Smooth muscle cell (in vitro differentiated cells): ENCODE results near the gene LRP4. TPM values are rescaled to one million over a fixed set of nuclear protein-coding genes. Genes with fewer than 3 reads are reported as not detected.

Source experiments
- DNase-seq: peaks from one replicate; lab custom pipeline; 2025; ENCODE audit not compliant: unreplicated experiment; lab: John Stamatoyannopoulos, UW
- H2AFZ ChIP-seq: fragments of 200-600 bp; sonication (generic); 2 replicates; pipeline ENCODE4 v1.6.0; 2016; ENCODE audit warnings: antibody characterized with exemption, low read depth, mild to moderate bottlenecking
- H3F3A ChIP-seq: fragments of 200-600 bp; sonication (generic); 2 replicates; pipeline ENCODE4 v1.6.0; 2017; ENCODE audit warnings: antibody characterized with exemption, low read depth
- H3K27ac ChIP-seq: fragments of 200-600 bp; sonication (generic); 2 replicates; pipeline ENCODE4 v1.5.1; 2016; ENCODE audit warnings: low read depth, mild to moderate bottlenecking
- H3K27me3 ChIP-seq: fragments of 200-600 bp; sonication (generic); 2 replicates; pipeline ENCODE4 v1.6.1; 2016; ENCODE audit warnings: low read depth, mild to moderate bottlenecking
- H3K36me3 ChIP-seq: fragments of 200-600 bp; sonication (generic); 2 replicates; pipeline ENCODE4 v1.5.1; 2016; ENCODE audit warnings: low read depth
- H3K4me1 ChIP-seq: fragments of 200-600 bp; sonication (generic); 2 replicates; pipeline ENCODE4 v1.5.1; 2016; ENCODE audit warnings: low read depth
- H3K4me2 ChIP-seq: fragments of 200-600 bp; sonication (generic); 2 replicates; pipeline ENCODE4 v1.6.0; 2016; ENCODE audit warnings: mild to moderate bottlenecking
- H3K4me3 ChIP-seq: fragments of 200-600 bp; sonication (generic); 2 replicates; pipeline ENCODE4 v1.5.1; 2016; ENCODE audit warnings: mild to moderate bottlenecking
- H3K79me2 ChIP-seq: fragments of 200-600 bp; sonication (generic); 2 replicates; pipeline ENCODE4 v1.6.0; 2016; ENCODE audit warnings: low read depth, mild to moderate bottlenecking
- H3K9ac ChIP-seq: fragments of 200-600 bp; sonication (generic); 2 replicates; pipeline ENCODE4 v1.6.0; 2016; ENCODE audit warnings: low read depth
- H3K9me3 ChIP-seq: fragments of 200-600 bp; sonication (generic); replicated peaks from 2 replicates; pipeline ENCODE4 v1.5.1; 2016; ENCODE audit warnings: low read depth
- H4K20me1 ChIP-seq: fragments of 200-600 bp; sonication (generic); 2 replicates; pipeline ENCODE4 v1.6.0; 2016; ENCODE audit warnings: low read depth
- WGBS: methylation state at CpG from one replicate; pipeline ENCODE4 v1.1.7; 2016; ENCODE audit warnings: low lambda C conversion rate; 5-methylcytosine and 5-hydroxymethylcytosine counted together
- polyA plus RNA-seq: library from polyadenylated mRNA; unstranded; fragments of >200 nt; fragmentation: Nextera tagmentation; extraction: Ambion mirVana; gene quantifications from 2 replicates; pipeline ENCODE4 v1.2.1, GENCODE V29; 2016
- total RNA-seq: library from RNA; depleted of rRNA; stranded (reverse); fragments of >200 nt; gene quantifications from 2 replicates; pipeline ENCODE4 v1.2.3, GENCODE V29; 2014
- TF ChIP-seq, protein P1 (sequence below): fragments of 200-600 bp; sonication (generic); IDR thresholded peaks from 2 replicates; pipeline ENCODE4 v1.5.1; 2017; ENCODE audit warnings: borderline replicate concordance, mild to moderate bottlenecking, antibody characterized with exemption; ENCODE audit not compliant: insufficient read depth, poor library complexity, severe bottlenecking

Gene LRP4
- total and polyA plus RNA-seq, 2 experiments from 2014 or later = 10.4 to 13.6 TPM

DNA sequence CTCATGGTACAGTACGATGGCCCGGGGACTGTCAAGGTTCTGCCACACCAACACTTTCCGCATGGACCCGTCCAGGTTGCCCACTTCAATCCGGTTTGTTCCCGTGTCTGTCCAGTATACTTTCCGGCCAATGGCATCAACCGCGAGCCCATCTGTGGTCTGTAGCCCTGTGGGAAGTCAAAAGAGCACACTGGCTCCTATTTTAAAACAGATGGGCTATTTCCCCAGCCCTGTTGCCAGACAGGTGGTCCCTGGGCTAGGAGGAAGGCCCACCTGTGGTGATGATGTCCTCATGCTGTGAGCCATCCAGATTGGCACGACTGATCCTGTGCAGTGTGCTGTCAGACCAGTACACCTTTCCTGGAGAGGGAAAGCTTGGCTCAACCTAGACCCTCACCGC, 41.9 kb downstream of the LRP4 start:
- Histone ChIP-seq H3K27ac (no peak overlapping the region), H3K4me3 (no peak overlapping the region), H3K36me3 (peaks cover 10% of the 10 kb centered on the region), H3F3A (no peaks in the 10 kb centered on the region), H3K27me3 (no peaks in the 10 kb centered on the region), H3K4me1 (no peaks in the 10 kb centered on the region), H2AFZ (no peak overlapping the region), H3K4me2 (no peak overlapping the region), H3K9ac (no peak overlapping the region), H3K79me2 (no peaks in the 10 kb centered on the region), H3K9me3 (no peaks in the 10 kb centered on the region), H4K20me1 (no peaks in the 10 kb centered on the region)
- 96% methylated on average over 11 of the region's 11 CpGs for WGBS
- DNase-seq = no peak
- TF ChIP-seq, protein P1, sequence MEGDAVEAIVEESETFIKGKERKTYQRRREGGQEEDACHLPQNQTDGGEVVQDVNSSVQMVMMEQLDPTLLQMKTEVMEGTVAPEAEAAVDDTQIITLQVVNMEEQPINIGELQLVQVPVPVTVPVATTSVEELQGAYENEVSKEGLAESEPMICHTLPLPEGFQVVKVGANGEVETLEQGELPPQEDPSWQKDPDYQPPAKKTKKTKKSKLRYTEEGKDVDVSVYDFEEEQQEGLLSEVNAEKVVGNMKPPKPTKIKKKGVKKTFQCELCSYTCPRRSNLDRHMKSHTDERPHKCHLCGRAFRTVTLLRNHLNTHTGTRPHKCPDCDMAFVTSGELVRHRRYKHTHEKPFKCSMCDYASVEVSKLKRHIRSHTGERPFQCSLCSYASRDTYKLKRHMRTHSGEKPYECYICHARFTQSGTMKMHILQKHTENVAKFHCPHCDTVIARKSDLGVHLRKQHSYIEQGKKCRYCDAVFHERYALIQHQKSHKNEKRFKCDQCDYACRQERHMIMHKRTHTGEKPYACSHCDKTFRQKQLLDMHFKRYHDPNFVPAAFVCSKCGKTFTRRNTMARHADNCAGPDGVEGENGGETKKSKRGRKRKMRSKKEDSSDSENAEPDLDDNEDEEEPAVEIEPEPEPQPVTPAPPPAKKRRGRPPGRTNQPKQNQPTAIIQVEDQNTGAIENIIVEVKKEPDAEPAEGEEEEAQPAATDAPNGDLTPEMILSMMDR = no peak

DNA sequence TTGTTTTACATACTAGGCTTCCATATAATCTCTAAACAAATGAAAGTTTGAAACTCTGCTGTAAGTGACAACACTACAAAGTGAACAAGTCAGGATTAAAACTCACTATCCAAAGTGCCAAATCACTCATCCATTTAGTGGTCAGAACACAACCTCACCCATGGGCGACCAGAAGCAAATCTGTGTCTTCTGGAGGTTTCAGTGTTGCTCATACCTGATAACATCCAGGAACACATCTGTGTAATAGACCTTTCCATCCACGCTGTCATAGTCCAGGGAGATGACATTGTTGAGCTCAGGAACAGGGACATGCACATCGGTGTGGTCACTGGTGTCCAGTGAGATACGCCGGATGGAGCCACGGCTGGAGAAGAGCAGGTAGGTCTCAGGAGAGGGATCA, 43.8 kb downstream of the LRP4 start:
- Histone ChIP-seq H3K9ac (no peak overlapping the region), H3K27ac (no peak overlapping the region), H3K79me2 (no peaks in the 10 kb centered on the region), H3K27me3 (no peaks in the 10 kb centered on the region), H3K4me1 (no peaks in the 10 kb centered on the region), H2AFZ (no peak overlapping the region), H3K36me3 (peaks cover 10% of the 10 kb centered on the region), H3K4me2 (no peak overlapping the region), H4K20me1 (no peaks in the 10 kb centered on the region), H3F3A (no peaks in the 10 kb centered on the region), H3K9me3 (no peaks in the 10 kb centered on the region), H3K4me3 (no peak overlapping the region)
- no peak for DNase-seq
- 98% methylated on average over 6 of the region's 6 CpGs for WGBS
- TF ChIP-seq, protein P1 = no peak

DNA sequence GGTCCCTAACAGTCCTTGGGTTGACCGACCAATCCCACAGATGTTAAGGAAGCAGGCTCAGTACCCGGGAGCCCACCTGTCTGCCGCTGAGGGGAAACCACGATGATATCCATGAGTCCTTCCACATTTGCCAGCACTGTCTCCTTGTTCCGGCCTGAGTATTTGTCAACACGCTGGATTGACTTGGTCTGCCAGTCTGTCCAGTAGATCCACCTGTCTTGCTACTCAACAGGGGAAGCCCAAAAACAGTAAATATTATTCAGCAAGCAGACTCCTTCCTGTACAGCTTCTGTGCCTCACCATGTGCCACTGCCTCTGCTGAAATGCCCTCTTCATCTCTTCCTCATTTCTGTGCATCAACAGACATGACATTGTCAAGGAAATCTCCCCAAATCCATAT, 49.4 kb downstream of the LRP4 start:
- no peaks in the 10 kb centered on the region for H3K79me2 ChIP-seq
- no peak overlapping the region for H3K9ac ChIP-seq
- H3K27me3 ChIP-seq = no peaks in the 10 kb centered on the region
- 98% methylated on average over 6 of the region's 6 CpGs for WGBS
- no peaks in the 10 kb centered on the region for H3K9me3 ChIP-seq
- no peak overlapping the region for H2AFZ ChIP-seq
- H3K4me2 ChIP-seq = no peak overlapping the region
- no peaks in the 10 kb centered on the region for H4K20me1 ChIP-seq
- H3K27ac ChIP-seq = no peak overlapping the region
- H3K36me3 ChIP-seq = peaks cover 13% of the 10 kb centered on the region
- H3K4me1 ChIP-seq = no peaks in the 10 kb centered on the region
- TF ChIP-seq, protein P1 = no peak
- no peak overlapping the region for H3K4me3 ChIP-seq
- DNase-seq = no peak
- no peaks in the 10 kb centered on the region for H3F3A ChIP-seq

DNA sequence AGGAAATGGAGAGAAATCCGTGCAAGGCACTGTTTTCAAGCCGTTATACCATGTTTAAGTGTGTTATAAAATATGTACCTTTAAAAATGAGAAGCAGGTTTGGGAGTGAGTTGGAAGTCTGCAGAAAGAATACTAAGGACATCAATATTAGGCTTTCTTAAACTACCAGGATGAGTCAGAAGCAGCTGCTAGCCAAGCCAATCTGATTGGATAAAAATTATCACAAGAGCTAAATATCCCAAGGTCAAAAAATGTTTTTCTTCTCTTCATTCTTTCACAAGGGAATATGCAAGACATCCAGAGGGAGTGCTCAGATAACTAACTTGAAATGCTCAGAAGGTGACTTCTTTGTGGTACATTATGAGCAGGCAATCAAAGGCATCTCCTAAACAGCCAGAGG, 53.0 kb downstream of the LRP4 start:
- DNase-seq = no peak
- Histone ChIP-seq H3K4me2 (no peak overlapping the region), H3K4me1 (no peaks in the 10 kb centered on the region), H3K79me2 (no peaks in the 10 kb centered on the region), H3K9me3 (no peaks in the 10 kb centered on the region), H3K4me3 (no peak overlapping the region), H4K20me1 (no peaks in the 10 kb centered on the region), H3K9ac (no peak overlapping the region), H2AFZ (no peak overlapping the region), H3K27ac (no peak overlapping the region), H3F3A (no peaks in the 10 kb centered on the region), H3K36me3 (peaks cover 19% of the 10 kb centered on the region), H3K27me3 (no peaks in the 10 kb centered on the region)
- TF ChIP-seq, protein P1 = no peak
- WGBS = 98% methylated on average over 2 of the region's 2 CpGs
